ENCODE measurements around the gene RIMBP2. TPM values are rescaled to one million over a fixed set of nuclear protein-coding genes. Genes with fewer than 3 reads are reported as not detected.

The RIMBP2 gene
- total and polyA plus RNA-seq, 2 experiments from 2014 or later = 0.31 to 0.37 TPM

GRCh38 chr12:130709971-130710732 lies 5.9 kb downstream of the RIMBP2 start:
- H2AFZ ChIP-seq = no peak overlapping the region
- H3K27me3 Mint-ChIP-seq (ENCODE audit: insufficient read depth, low read depth, poor library complexity) = peaks cover 24% of the 10 kb centered on the region
- no peak overlapping the region for H3K27ac Mint-ChIP-seq
- H3K9me3 Mint-ChIP-seq = peaks cover 84% of the 10 kb centered on the region
- H3K4me1 Mint-ChIP-seq = peaks cover 9% of the 10 kb centered on the region
- H3K27ac ChIP-seq (ENCODE audit: low read depth) = no peak overlapping the region
- H3K4me3 Mint-ChIP-seq = no peak overlapping the region
- H3F3A ChIP-seq (replicated peaks; ENCODE audit: low read depth) = no peaks in the 10 kb centered on the region
- no peaks in the 10 kb centered on the region; the same call in 1 of the 2 replicates for H3K4me1 ChIP-seq (ENCODE audit: insufficient read depth)
- peaks cover 28% of the 10 kb centered on the region for H3K36me3 Mint-ChIP-seq (ENCODE audit: low read depth)
- no peak for DNase-seq (ENCODE audit: low spot score)
- ATAC-seq = no peak
- H3K9me2 ChIP-seq (ENCODE audit: insufficient read depth) = no peaks in the 10 kb centered on the region
- no peaks in the 10 kb centered on the region for H4K20me1 ChIP-seq (replicated peaks; ENCODE audit: insufficient read depth)
- no peaks in the 10 kb centered on the region for H3K79me2 ChIP-seq (replicated peaks; ENCODE audit: insufficient read depth)
- no peaks in the 10 kb centered on the region for H3K36me3 ChIP-seq (ENCODE audit: insufficient read depth)
- TF ChIP-seq ZNF114 (CRISPR knock-in tag; IDR thresholded peaks at IDR 0.05) (no peak), CREB1 (CRISPR knock-in tag; IDR thresholded peaks at IDR 0.05; ENCODE audit: low read depth) (no peak), NANOG (IDR thresholded peaks at IDR 0.05; ENCODE audit: borderline replicate concordance) (no peak), REST (IDR thresholded peaks at IDR 0.05; ENCODE audit: unreplicated experiment) (no peak), EZH2 (IDR thresholded peaks at IDR 0.05; ENCODE audit: low read depth, unreplicated experiment) (no peak), ZNF331 (CRISPR knock-in tag; IDR thresholded peaks at IDR 0.05; ENCODE audit: low read depth) (no peak), STAT1 (IDR thresholded peaks at IDR 0.05; ENCODE audit: unreplicated experiment) (no peak), JUNB (IDR thresholded peaks at IDR 0.05; ENCODE audit: unreplicated experiment) (no peak), EZH2phosphoT487 (IDR thresholded peaks at IDR 0.05; ENCODE audit: unreplicated experiment) (no peak), ETS1 (IDR thresholded peaks at IDR 0.05) (no peak), POLR2AphosphoS5 (IDR thresholded peaks at IDR 0.05; ENCODE audit: low read depth) (no peak)
- TF ChIP-seq, protein P1, sequence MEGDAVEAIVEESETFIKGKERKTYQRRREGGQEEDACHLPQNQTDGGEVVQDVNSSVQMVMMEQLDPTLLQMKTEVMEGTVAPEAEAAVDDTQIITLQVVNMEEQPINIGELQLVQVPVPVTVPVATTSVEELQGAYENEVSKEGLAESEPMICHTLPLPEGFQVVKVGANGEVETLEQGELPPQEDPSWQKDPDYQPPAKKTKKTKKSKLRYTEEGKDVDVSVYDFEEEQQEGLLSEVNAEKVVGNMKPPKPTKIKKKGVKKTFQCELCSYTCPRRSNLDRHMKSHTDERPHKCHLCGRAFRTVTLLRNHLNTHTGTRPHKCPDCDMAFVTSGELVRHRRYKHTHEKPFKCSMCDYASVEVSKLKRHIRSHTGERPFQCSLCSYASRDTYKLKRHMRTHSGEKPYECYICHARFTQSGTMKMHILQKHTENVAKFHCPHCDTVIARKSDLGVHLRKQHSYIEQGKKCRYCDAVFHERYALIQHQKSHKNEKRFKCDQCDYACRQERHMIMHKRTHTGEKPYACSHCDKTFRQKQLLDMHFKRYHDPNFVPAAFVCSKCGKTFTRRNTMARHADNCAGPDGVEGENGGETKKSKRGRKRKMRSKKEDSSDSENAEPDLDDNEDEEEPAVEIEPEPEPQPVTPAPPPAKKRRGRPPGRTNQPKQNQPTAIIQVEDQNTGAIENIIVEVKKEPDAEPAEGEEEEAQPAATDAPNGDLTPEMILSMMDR (conservative IDR thresholded peaks at IDR 0.05; ENCODE audit: low read depth in 2 of 2) = no peak
- TF ChIP-seq, protein P2, sequence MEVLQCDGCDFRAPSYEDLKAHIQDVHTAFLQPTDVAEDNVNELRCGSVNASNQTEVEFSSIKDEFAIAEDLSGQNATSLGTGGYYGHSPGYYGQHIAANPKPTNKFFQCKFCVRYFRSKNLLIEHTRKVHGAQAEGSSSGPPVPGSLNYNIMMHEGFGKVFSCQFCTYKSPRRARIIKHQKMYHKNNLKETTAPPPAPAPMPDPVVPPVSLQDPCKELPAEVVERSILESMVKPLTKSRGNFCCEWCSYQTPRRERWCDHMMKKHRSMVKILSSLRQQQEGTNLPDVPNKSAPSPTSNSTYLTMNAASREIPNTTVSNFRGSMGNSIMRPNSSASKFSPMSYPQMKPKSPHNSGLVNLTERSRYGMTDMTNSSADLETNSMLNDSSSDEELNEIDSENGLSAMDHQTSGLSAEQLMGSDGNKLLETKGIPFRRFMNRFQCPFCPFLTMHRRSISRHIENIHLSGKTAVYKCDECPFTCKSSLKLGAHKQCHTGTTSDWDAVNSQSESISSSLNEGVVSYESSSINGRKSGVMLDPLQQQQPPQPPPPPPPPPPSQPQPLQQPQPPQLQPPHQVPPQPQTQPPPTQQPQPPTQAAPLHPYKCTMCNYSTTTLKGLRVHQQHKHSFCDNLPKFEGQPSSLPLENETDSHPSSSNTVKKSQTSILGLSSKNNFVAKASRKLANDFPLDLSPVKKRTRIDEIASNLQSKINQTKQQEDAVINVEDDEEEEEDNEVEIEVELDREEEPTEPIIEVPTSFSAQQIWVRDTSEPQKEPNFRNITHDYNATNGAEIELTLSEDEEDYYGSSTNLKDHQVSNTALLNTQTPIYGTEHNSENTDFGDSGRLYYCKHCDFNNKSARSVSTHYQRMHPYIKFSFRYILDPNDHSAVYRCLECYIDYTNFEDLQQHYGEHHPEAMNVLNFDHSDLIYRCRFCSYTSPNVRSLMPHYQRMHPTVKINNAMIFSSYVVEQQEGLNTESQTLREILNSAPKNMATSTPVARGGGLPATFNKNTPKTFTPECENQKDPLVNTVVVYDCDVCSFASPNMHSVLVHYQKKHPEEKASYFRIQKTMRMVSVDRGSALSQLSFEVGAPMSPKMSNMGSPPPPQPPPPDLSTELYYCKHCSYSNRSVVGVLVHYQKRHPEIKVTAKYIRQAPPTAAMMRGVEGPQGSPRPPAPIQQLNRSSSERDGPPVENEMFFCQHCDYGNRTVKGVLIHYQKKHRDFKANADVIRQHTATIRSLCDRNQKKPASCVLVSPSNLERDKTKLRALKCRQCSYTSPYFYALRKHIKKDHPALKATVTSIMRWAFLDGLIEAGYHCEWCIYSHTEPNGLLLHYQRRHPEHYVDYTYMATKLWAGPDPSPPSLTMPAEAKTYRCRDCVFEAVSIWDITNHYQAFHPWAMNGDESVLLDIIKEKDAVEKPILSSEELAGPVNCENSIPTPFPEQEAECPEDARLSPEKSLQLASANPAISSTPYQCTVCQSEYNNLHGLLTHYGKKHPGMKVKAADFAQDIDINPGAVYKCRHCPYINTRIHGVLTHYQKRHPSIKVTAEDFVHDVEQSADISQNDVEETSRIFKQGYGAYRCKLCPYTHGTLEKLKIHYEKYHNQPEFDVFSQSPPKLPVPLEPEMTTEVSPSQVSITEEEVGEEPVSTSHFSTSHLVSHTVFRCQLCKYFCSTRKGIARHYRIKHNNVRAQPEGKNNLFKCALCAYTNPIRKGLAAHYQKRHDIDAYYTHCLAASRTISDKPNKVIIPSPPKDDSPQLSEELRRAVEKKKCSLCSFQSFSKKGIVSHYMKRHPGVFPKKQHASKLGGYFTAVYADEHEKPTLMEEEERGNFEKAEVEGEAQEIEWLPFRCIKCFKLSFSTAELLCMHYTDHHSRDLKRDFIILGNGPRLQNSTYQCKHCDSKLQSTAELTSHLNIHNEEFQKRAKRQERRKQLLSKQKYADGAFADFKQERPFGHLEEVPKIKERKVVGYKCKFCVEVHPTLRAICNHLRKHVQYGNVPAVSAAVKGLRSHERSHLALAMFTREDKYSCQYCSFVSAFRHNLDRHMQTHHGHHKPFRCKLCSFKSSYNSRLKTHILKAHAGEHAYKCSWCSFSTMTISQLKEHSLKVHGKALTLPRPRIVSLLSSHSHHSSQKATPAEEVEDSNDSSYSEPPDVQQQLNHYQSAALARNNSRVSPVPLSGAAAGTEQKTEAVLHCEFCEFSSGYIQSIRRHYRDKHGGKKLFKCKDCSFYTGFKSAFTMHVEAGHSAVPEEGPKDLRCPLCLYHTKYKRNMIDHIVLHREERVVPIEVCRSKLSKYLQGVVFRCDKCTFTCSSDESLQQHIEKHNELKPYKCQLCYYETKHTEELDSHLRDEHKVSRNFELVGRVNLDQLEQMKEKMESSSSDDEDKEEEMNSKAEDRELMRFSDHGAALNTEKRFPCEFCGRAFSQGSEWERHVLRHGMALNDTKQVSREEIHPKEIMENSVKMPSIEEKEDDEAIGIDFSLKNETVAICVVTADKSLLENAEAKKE (CRISPR knock-in tag; IDR thresholded peaks at IDR 0.05) = no peak
- H3K27me3 ChIP-seq (ENCODE audit: insufficient read depth) = peaks cover 31% of the 10 kb centered on the region
- H3K4me2 ChIP-seq = no peak overlapping the region
- no peak overlapping the region for H3K4me3 ChIP-seq
